ENCODE measurements around the gene CDC42.

DNA sequence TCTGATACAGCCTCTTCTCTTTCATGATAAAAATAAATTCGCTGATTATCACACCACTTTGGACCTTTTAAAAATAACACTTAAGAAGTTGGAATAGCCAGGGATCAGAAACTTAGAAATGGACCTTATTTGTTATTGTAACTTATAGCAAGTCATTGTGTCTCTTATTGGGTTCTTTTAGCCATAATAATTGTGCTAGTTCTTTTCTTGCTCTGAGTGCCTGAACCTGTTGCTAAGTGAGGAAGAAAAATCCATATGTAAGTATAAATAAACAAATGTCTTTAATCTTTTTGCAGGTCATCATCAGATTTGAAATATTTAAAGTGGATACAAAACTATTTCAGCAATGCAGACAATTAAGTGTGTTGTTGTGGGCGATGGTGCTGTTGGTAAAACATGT is 25.6 kb downstream of the CDC42 start:
- TF ChIP-seq, protein P1, sequence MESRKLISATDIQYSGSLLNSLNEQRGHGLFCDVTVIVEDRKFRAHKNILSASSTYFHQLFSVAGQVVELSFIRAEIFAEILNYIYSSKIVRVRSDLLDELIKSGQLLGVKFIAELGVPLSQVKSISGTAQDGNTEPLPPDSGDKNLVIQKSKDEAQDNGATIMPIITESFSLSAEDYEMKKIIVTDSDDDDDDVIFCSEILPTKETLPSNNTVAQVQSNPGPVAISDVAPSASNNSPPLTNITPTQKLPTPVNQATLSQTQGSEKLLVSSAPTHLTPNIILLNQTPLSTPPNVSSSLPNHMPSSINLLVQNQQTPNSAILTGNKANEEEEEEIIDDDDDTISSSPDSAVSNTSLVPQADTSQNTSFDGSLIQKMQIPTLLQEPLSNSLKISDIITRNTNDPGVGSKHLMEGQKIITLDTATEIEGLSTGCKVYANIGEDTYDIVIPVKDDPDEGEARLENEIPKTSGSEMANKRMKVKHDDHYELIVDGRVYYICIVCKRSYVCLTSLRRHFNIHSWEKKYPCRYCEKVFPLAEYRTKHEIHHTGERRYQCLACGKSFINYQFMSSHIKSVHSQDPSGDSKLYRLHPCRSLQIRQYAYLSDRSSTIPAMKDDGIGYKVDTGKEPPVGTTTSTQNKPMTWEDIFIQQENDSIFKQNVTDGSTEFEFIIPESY (IDR thresholded peaks at IDR 0.05) = no peak
- TF ChIP-seq, protein P2, sequence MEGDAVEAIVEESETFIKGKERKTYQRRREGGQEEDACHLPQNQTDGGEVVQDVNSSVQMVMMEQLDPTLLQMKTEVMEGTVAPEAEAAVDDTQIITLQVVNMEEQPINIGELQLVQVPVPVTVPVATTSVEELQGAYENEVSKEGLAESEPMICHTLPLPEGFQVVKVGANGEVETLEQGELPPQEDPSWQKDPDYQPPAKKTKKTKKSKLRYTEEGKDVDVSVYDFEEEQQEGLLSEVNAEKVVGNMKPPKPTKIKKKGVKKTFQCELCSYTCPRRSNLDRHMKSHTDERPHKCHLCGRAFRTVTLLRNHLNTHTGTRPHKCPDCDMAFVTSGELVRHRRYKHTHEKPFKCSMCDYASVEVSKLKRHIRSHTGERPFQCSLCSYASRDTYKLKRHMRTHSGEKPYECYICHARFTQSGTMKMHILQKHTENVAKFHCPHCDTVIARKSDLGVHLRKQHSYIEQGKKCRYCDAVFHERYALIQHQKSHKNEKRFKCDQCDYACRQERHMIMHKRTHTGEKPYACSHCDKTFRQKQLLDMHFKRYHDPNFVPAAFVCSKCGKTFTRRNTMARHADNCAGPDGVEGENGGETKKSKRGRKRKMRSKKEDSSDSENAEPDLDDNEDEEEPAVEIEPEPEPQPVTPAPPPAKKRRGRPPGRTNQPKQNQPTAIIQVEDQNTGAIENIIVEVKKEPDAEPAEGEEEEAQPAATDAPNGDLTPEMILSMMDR (IDR thresholded peaks at IDR 0.05 in 2 of 3, conservative IDR thresholded peaks at IDR 0.05 in 1 of 3; ENCODE audit: control insufficient read depth in 2 of 3, extremely low read depth in 1 of 3, insufficient read depth in 1 of 3, low read depth in 3 of 3, low read length in 3 of 3) = no peak
- TF ChIP-seq SREBF2 (IDR thresholded peaks at IDR 0.05; ENCODE audit: low read length) = no peak
- TF ChIP-seq TCF7 (IDR thresholded peaks at IDR 0.05; ENCODE audit: borderline replicate concordance) = no peak
- TF ChIP-seq, protein P3, sequence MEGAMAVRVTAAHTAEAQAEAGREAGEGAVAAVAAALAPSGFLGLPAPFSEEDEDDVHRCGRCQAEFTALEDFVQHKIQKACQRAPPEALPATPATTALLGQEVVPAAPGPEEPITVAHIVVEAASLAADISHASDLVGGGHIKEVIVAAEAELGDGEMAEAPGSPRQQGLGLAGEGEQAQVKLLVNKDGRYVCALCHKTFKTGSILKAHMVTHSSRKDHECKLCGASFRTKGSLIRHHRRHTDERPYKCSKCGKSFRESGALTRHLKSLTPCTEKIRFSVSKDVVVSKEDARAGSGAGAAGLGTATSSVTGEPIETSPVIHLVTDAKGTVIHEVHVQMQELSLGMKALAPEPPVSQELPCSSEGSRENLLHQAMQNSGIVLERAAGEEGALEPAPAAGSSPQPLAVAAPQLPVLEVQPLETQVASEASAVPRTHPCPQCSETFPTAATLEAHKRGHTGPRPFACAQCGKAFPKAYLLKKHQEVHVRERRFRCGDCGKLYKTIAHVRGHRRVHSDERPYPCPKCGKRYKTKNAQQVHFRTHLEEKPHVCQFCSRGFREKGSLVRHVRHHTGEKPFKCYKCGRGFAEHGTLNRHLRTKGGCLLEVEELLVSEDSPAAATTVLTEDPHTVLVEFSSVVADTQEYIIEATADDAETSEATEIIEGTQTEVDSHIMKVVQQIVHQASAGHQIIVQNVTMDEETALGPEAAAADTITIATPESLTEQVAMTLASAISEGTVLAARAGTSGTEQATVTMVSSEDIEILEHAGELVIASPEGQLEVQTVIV (IDR thresholded peaks at IDR 0.05; ENCODE audit: borderline replicate concordance, partially characterized antibody) = no peak
- TF ChIP-seq, protein P4, sequence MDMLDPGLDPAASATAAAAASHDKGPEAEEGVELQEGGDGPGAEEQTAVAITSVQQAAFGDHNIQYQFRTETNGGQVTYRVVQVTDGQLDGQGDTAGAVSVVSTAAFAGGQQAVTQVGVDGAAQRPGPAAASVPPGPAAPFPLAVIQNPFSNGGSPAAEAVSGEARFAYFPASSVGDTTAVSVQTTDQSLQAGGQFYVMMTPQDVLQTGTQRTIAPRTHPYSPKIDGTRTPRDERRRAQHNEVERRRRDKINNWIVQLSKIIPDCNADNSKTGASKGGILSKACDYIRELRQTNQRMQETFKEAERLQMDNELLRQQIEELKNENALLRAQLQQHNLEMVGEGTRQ (IDR thresholded peaks at IDR 0.05; ENCODE audit: borderline replicate concordance, low read depth, low read length) = no peak
- TF ChIP-seq EZH2 (IDR thresholded peaks at IDR 0.05; ENCODE audit: borderline replicate concordance, control insufficient read depth, low read depth, low read length) = no peak

All from GM12878 (cell line).